Left forelimb (tissue), 1 donor: ENCODE results near the gene AHNAK2.

ENCODE experiments used
- DNase-seq: peaks from one replicate; pipeline ENCODE4 v3.0.0-alpha.2; 2018; ENCODE audit warnings: low spot score

AHNAK2 gene

DNA sequence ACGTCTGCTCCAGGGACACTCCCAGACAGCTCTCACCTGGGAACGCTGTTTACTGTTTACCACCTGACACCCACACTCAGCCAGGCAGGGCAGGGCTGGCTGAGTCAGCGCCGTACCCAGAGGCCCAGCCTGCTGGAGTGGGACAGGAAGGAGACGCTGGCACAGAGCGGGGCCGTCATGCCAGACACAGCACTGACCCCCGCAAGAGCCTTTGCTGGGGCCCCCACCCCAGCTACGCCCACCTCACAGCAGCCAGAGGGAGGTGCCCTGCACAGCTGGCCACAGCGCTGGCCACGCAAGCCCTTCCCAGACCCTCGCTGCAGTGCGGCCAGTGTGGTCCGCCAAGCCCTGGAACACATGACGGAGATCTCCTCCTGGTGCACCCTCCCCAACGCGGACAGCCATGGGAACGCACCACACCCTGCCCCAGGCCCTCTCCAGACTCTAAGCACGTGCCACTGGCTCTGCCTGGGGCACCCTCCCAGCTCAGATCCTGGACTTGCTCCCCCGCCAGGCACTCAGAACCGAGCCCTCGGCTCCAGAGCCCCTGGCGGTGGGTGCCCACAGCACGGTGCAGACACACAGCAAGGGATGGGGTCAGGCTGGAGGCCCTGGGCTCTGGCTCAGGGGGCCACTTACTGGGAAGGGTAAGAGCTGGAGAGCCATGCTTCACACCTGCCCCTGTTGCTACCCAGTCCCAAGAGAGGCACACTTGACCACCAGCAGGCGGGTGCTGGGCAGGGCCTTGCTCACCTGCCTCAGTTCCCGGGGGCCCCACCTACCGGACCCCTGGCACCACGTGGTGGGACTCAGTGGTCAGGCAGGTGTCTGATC, 5.7 kb downstream of the AHNAK2 start:
- no peak for DNase-seq

- DNase-seq, result no peak
Measured at GRCh38 chr14:104971447-104972240, 6.5 kb downstream of the AHNAK2 start.

DNA sequence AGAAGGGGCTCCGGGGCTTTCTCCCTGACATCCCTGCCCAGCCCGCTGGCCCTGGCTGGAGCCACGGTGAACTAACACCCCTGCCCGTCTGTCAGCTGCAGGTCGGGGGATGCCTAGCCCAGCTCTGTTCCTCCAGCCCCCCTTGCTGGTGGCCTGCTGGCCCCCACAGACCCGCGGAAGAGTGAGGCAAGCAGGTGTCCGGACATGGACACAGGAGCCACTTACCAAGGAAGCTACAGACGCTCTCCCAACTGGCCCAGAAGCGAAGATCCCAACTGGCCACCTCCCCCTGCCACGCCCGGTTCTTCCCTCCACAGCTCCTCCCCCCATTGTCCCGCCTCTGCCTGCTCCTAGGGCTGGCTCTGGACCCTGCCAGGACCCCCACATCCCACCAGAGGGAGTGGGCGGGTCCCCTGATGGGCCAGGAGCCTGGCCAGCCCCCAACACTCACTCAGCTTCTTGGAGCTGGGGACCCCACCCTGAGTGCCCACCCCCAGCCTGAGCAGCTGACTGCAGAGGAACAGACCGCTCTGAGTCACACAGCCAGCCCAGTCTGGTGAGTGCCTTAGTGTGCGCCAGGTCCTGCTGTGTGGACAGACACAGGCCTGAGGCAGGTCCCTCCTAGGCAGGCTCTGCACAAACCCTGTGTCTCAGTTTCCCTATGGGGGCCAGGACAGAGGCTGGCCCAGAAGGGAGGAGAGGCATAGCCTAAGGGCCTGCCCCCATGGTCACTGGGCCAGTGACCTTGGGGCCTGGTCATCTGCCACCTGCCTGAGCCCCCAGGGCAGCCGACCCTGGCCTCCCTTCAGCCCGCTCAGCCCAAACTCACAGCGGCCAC, 7.7 kb downstream of the AHNAK2 start:
- no peak for DNase-seq

- no peak for DNase-seq
Measured at GRCh38 chr14:104969741-104970230, 8.4 kb downstream of the AHNAK2 start.

DNA sequence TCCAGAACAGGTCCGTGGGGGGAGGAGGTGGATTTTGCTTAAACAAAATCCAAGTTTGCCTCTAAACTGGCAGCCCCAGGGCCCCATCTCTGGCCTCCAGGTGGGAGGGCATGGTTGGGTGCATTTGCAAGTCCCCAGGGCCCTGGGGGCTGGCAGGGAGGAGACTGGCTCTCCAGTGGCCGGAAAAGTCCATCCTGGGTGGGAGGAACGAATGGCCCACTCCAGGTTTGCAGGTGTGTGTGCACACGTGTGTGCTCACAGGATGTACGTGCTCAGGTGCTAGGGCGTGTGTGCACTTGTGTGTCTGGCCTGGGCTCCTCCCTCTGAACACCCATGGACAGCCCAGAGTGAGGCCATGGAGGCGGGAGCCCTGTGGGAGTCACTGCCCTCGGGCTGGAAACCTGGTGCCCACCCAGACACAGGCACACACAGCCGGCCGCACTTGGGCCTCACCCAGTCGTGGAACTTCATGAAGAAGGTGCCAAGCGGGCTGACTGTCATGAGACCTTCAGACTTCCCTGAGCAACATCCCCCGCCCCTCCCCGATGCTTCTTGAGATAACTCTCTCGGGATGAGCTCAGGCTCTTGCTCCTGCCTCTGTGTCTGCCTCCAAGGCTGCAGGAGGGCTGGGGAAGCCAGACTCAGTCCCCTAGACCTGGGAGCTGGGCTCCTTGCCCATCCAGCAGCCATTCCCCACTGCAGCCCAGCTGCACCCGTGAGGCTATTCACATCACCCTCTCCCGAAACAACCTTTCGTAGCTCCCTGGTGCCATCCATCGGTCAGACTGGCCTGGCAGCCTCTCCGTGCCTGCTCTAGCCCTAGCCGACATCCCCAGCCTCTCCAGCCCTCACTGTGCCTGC, 9.4 kb downstream of the AHNAK2 start:
- no peak for DNase-seq

- DNase-seq, result peak; percentile 86
Measured at GRCh38 chr14:104968153-104968527, 10.0 kb downstream of the AHNAK2 start.

DNA sequence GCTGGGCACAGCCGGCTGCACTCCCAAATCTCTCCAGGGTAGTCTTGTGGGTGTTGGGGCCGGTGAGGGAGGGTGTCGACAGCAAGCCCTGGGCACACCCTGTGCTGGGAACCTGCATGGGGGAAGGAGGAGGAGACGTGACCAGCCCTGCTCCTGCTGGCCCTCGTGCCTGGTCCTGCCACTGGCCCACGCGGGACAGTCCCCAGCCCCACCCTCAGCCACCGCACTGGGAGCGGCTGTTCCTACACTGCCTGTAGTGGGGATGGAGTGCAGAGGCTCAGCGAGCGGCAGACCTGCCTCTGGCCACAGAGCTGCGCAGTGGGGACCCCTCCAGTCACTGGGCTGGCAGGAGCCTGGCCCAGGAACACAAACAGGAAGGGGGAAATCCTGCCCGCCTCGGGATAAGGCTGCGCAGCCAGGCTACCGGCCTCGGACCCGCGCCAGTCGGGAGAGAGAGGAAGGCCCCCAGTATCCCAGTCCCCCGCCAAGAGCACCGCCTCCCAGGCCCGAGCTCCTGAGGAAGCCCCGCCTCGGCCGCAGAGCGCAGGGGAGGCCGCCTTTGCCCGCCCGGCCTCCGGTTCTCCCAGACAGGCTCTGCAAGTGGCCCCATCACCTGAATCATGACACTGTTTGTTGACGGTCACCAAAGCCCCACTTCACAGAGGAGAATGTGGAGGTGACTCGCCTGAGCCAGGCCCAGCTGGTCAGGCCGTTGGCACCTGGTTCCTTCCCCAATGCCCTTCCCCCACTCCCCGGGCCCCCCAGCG, 10.6 kb downstream of the AHNAK2 start:
- no peak for DNase-seq

GRCh38 chr14:104966981-104967385, 11.2 kb downstream of the AHNAK2 start:
- no peak for DNase-seq

- DNase-seq, result no peak
Measured at GRCh38 chr14:104966261-104966865, 11.8 kb downstream of the AHNAK2 start.

GRCh38 chr14:104965561-104966231, 12.5 kb downstream of the AHNAK2 start:
- DNase-seq, result no peak

GRCh38 chr14:104964546-104964945, 13.6 kb downstream of the AHNAK2 start:
- DNase-seq, result no peak

GRCh38 chr14:104957146-104958113, 20.7 kb downstream of the AHNAK2 start:
- no peak for DNase-seq

DNA sequence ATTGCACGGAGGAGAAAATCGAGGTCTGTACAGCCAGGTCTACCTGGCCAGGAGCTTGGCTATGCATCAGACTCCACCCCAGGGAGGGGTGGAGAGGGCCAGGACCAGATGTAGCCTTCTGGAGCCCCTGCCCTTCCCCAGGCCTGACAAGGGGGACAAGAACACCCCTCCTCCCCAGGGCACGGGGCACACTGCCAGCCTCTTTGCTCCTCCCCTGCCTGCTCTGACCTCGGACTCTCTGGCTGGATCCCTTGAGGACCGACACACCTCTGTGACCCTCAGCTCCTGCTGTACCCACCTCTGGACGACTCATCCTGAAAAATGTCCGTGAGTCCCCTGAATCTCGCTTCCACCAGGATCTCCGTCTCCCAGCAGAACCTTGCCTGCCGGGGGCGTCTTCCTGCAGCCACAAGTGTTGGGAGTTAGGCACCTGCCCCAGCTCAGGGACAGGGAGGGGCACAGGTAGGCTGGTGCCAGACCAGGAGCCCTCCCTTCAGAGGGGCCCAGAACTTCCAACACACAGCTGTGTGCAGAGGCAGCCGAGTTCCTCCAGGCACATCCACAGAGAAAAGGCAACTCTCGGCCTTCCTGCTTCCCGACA, 21.8 kb downstream of the AHNAK2 start:
- no peak for DNase-seq

DNA sequence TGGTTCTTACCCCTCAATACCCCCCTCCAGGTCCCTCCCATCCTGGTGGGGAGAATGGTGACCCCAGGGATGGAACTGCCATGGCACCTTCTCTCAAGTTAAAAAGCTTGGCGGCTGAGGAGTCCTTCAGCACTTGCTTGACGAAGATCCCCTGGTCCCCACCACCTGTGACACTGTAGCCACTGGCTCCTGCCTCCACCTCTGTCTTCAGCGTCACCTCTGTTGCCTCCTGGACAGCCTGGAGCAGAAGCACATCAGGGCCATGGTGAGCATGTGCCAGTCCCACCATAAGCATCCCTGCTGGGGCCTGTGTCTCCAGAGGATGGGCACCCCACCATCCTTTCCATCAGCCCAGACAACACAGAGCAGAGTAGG, 22.8 kb downstream of the AHNAK2 start:
- DNase-seq, result no peak

- no peak for DNase-seq
Measured at GRCh38 chr14:104954746-104955395, 23.3 kb downstream of the AHNAK2 start.

DNA sequence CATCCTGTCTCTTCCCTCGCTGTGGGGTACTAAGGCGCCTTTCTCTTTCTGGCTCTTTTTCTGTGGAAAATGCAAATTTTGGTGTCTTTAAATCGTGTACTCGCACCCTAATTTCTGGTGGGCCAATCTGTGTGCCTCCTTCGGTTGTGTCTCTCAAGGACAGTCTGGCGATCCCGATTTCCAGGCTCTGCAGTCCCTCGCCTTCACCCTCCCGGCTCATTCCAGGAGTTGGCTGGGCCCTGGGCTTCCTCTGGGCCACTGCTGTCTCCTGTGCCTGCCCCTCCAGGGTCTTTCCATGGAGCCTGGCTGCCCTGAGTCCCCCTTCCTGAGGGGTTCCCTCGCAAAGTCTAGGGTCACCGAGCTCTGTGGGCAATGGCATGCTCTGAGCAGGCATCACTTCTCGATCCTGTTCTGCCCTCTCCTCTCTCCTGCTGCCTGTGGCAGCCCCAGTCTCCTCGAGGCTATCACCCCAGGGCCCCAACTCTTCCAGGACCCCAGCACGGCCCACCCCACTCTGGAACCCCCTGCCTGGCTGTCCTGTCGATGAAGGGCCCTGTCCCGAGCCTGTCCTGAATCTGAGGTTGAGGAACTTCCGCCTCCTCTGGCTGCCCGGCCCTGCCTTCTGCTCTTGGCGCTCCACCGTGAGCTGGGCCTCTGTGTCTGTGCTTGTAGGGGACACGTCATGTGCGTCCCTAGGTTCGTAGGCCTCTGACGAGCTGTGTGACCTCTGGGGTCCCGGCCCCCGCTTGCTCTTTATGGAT, 24.1 kb downstream of the AHNAK2 start:
- no peak for DNase-seq

DNA sequence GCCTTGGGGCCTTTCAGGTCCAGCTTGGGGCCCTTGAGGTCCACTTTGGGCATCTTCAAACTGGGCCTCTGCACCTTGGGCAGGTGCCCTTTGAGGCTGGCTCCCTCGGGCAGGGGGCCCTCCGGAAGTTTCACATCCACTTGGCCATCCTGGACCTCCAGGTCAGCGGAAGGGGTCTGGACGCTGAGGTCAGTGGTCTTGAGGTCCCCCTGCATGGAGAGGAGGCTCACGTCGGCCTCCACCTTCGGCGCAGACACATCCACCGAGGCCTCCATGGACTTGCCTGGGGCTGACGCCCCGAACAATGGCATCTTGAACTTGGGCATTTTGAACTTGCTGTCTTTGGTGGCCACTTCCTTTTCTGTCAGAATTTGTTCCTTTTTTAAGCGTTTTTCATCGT, 25.1 kb downstream of the AHNAK2 start:
- no peak for DNase-seq
